ENCODE data around the gene OLR1.
A peak's percentile ranks its signal among the peaks of the same experiment; 100 is the strongest.

DNA sequence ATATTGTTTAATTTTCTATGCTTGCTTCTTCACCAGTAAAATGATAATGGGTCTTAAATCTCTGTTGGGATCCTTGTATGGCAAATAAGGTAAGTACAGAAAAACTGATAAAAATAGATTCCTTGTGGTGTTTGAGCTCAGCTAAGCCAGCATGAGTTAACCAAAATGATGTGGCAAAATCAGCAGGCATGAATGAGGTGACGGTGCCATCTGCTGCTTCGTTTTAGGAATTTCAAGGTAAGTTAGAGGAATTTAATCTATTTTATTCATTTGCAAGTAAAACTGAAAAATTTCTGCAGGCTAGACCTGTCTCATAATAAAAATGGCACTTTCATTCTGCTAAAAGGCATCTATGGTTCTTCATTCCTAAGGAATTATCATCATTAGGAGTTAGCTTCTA, 31.9 kb downstream of the OLR1 start:
- TF ChIP-seq CTCF (IDR thresholded peaks at IDR 0.05) (peak in 3 of 4 experiments; percentile 45 to 70 (median 64)), POLR2AphosphoS5 (IDR thresholded peaks at IDR 0.05) (no peak), POLR2A (IDR thresholded peaks at IDR 0.05) (no peak)

Data from prostate gland (tissue), 2 donors.